Liver (tissue), 3 donors: ENCODE measurements around the gene GCDH.

Experiments
- CTCF ChIP-seq: fragments of 150-350 bp; IDR thresholded peaks from 2 replicates; pipeline ENCODE4 v1.5.1; 2017; ENCODE audit warnings: improper control_type of control experiment, low read depth, low read length; ENCODE audit not compliant: missing input control
- MAX ChIP-seq: IDR thresholded peaks from 2 replicates; pipeline ENCODE4 v1.6.1; 2016; ENCODE audit warnings: antibody characterized with exemption
- TF ChIP-seq, protein P1 (sequence below): IDR thresholded peaks from 2 replicates; pipeline ENCODE4 v1.6.1; 2016; ENCODE audit warnings: antibody characterized with exemption, mild to moderate bottlenecking
- TF ChIP-seq, protein P2 (sequence below): IDR thresholded peaks from 2 replicates; pipeline ENCODE4 v1.6.1; 2016; ENCODE audit warnings: antibody characterized with exemption
- donor health status: healthy.
- donor health status: healthy.

GRCh38 chr19:12913011-12913561 is 22.1 kb downstream of the GCDH start:
- TF ChIP-seq, protein P1, sequence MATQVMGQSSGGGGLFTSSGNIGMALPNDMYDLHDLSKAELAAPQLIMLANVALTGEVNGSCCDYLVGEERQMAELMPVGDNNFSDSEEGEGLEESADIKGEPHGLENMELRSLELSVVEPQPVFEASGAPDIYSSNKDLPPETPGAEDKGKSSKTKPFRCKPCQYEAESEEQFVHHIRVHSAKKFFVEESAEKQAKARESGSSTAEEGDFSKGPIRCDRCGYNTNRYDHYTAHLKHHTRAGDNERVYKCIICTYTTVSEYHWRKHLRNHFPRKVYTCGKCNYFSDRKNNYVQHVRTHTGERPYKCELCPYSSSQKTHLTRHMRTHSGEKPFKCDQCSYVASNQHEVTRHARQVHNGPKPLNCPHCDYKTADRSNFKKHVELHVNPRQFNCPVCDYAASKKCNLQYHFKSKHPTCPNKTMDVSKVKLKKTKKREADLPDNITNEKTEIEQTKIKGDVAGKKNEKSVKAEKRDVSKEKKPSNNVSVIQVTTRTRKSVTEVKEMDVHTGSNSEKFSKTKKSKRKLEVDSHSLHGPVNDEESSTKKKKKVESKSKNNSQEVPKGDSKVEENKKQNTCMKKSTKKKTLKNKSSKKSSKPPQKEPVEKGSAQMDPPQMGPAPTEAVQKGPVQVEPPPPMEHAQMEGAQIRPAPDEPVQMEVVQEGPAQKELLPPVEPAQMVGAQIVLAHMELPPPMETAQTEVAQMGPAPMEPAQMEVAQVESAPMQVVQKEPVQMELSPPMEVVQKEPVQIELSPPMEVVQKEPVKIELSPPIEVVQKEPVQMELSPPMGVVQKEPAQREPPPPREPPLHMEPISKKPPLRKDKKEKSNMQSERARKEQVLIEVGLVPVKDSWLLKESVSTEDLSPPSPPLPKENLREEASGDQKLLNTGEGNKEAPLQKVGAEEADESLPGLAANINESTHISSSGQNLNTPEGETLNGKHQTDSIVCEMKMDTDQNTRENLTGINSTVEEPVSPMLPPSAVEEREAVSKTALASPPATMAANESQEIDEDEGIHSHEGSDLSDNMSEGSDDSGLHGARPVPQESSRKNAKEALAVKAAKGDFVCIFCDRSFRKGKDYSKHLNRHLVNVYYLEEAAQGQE, result no peak
- no peak for TF ChIP-seq CTCF
- TF ChIP-seq MAX, result no peak
- TF ChIP-seq, protein P2, sequence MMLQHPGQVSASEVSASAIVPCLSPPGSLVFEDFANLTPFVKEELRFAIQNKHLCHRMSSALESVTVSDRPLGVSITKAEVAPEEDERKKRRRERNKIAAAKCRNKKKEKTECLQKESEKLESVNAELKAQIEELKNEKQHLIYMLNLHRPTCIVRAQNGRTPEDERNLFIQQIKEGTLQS, result no peak
